ENCODE data around the gene KDM2B.
"Not testable (repeated sequence)": the region's sequence is repeated elsewhere in the genome, so short reads cannot be mapped to it uniquely, and the experiment has no call there.

The KDM2B gene

GRCh38 chr12:121503395-121503794 is 77.4 kb downstream of the KDM2B start:
- DNase-seq (ENCODE audit: low read depth in 2 of 2), result no peak

- no peak for DNase-seq (ENCODE audit: low read depth in 2 of 2)
These were observed 78.9 kb downstream of the KDM2B start for GRCh38 chr12:121501946-121502345.

- peak; percentile 10 to 62 for DNase-seq (ENCODE audit: low read depth in 2 of 2)
These were observed 80.7 kb downstream of the KDM2B start for GRCh38 chr12:121499929-121500793.

- DNase-seq (ENCODE audit: low read depth in 2 of 2), result no peak
These were observed 85.1 kb downstream of the KDM2B start for GRCh38 chr12:121495746-121496145.

- DNase-seq (ENCODE audit: low read depth in 2 of 2), result peak; percentile 28 to 38
These were observed 86.6 kb downstream of the KDM2B start for GRCh38 chr12:121494093-121494787.

GRCh38 chr12:121490401-121491281 is 90.2 kb downstream of the KDM2B start:
- no peak for DNase-seq (ENCODE audit: low read depth in 2 of 2)

GRCh38 chr12:121489874-121490273 is 90.9 kb downstream of the KDM2B start:
- DNase-seq (ENCODE audit: low read depth in 2 of 2), result no peak

- DNase-seq (ENCODE audit: low read depth in 2 of 2), result no peak
These were observed 95.9 kb downstream of the KDM2B start for GRCh38 chr12:121484967-121485366.

- DNase-seq (ENCODE audit: low read depth in 2 of 2), result not testable (repeated sequence)
These were observed 96.3 kb downstream of the KDM2B start for GRCh38 chr12:121484564-121484963.

GRCh38 chr12:121483949-121484348 is 96.9 kb downstream of the KDM2B start:
- DNase-seq (ENCODE audit: low read depth in 2 of 2), result no peak

- DNase-seq (ENCODE audit: low read depth in 2 of 2), result no peak
These were observed 104.3 kb downstream of the KDM2B start for GRCh38 chr12:121476477-121476876.

- no peak for DNase-seq (ENCODE audit: low read depth in 2 of 2)
These were observed 105.5 kb downstream of the KDM2B start for GRCh38 chr12:121475279-121475678.

- no peak for DNase-seq (ENCODE audit: low read depth in 2 of 2)
These were observed 108.5 kb downstream of the KDM2B start for GRCh38 chr12:121472150-121472905.

GRCh38 chr12:121470751-121471150 is 110.1 kb downstream of the KDM2B start:
- DNase-seq (ENCODE audit: low read depth in 2 of 2), result no peak

GRCh38 chr12:121468499-121468801 is 112.4 kb downstream of the KDM2B start:
- DNase-seq (ENCODE audit: low read depth in 2 of 2), result no peak

- DNase-seq (ENCODE audit: low read depth in 2 of 2), result no peak
These were observed 113.0 kb downstream of the KDM2B start for GRCh38 chr12:121467638-121468498.

GRCh38 chr12:121466794-121467637 is 113.8 kb downstream of the KDM2B start:
- peak; percentile 70 to 88 for DNase-seq (ENCODE audit: low read depth in 2 of 2)

- DNase-seq (ENCODE audit: low read depth in 2 of 2), result peak in 1 of 2 donors; percentile 19
These were observed 114.7 kb downstream of the KDM2B start for GRCh38 chr12:121465921-121466793.

- DNase-seq (ENCODE audit: low read depth in 2 of 2), result no peak
These were observed 116.5 kb downstream of the KDM2B start for GRCh38 chr12:121464331-121464730.

All from stimulated activated CD4-positive, alpha-beta T cell treated with anti-CD3 and anti-CD28 coated beads, Interleukin-15, amount 100 ng/mL, for 48 hours (primary cell).